H1 (cell line): ENCODE data around the gene MTFR1L. TPM values are rescaled to one million over a fixed set of nuclear protein-coding genes. Genes with fewer than 3 reads are reported as not detected.

Source experiments
- CTCF ChIA-PET: fragments of 300-600 bp; sonication (Branson Sonifier 250); formaldehyde crosslinking; loops from one replicate; lab custom pipeline; 2021; ENCODE audit not compliant: partially characterized antibody; lab: Charles Lee
- POLR2A ChIA-PET: fragments of 300-600 bp; sonication (Branson Sonifier 250); formaldehyde crosslinking; loops from one replicate; lab custom pipeline; 2021; ENCODE audit warnings: inconsistent platforms; ENCODE audit not compliant: partially characterized antibody; lab: Charles Lee
- DNase-seq, 2 experiments: peaks; one replicate each; pipeline versions ENCODE4 v3.0.0 to v3.0.0-alpha.2; 2010 to 2022; ENCODE audit warnings: low spot score in 2 of 2, low read depth in 1 of 2, mixed read lengths in 1 of 2
- FAIRE-seq: peaks from 2 replicates; lab custom pipeline; 2011; peaks lifted over from hg19 to GRCh38; lab: Jason Lieb, UNC
- H2AFZ ChIP-seq: 2 replicates; pipeline ENCODE4 v1.8.1; 2012; ENCODE audit warnings: low read length, inconsistent platforms
- H2AK5ac ChIP-seq: 2 replicates; pipeline ENCODE4 v1.6.1; 2013; ENCODE audit warnings: low read depth, low read length
- H2BK120ac ChIP-seq: replicated peaks from 2 replicates; pipeline ENCODE3; 2013; ENCODE audit warnings: low read depth, low read length, inconsistent platforms
- H2BK12ac ChIP-seq: 2 replicates; pipeline ENCODE4 v1.6.1; 2013; ENCODE audit warnings: low read depth, low read length
- H2BK15ac ChIP-seq: 2 replicates; pipeline ENCODE4 v1.6.1; 2013; ENCODE audit warnings: low read length
- H2BK20ac ChIP-seq: 2 replicates; pipeline ENCODE4 v1.6.1; 2013; ENCODE audit warnings: low read length
- H2BK5ac ChIP-seq: 2 replicates; pipeline ENCODE4 v1.6.1; 2013; ENCODE audit warnings: low read depth, low read length
- H3K14ac ChIP-seq: 2 replicates; pipeline ENCODE4 v1.6.1; 2013; ENCODE audit warnings: inconsistent platforms; ENCODE audit not compliant: insufficient read length
- H3K18ac ChIP-seq: 2 replicates; pipeline ENCODE4 v1.6.1; 2013; ENCODE audit warnings: low read length; ENCODE audit errors: extremely low read depth
- H3K23ac ChIP-seq: 2 replicates; pipeline ENCODE4 v1.6.1; 2013; ENCODE audit warnings: inconsistent platforms; ENCODE audit not compliant: insufficient read length
- H3K23me2 ChIP-seq: 2 replicates; pipeline ENCODE4 v1.6.1; 2013; ENCODE audit warnings: low read depth, low read length
- H3K27ac ChIP-seq: 2 replicates; pipeline ENCODE4 v1.6.1; 2011; ENCODE audit warnings: low read depth, low read length, inconsistent platforms
- H3K27me3 ChIP-seq, 4 experiments: replicated peaks in 1 of 4; 1 replicate in 1 of 4; 2 replicates in 3 of 4; pipeline versions ENCODE4 v1.6.1 to v1.8.1; 2011 to 2013; ENCODE audit warnings: low read length in 3 of 4, mild to moderate bottlenecking in 3 of 4, inconsistent platforms in 2 of 4, mixed read lengths in 2 of 4, moderate library complexity in 1 of 4; ENCODE audit not compliant: control insufficient read depth in 3 of 4, insufficient read depth in 3 of 4; ENCODE audit errors: extremely low read depth in 1 of 4
- H3K36me3 ChIP-seq, 4 experiments: 2 replicates each; pipeline versions ENCODE4 v1.6.1 to v1.8.1; 2011 to 2013; ENCODE audit warnings: mild to moderate bottlenecking in 4 of 4, low read length in 3 of 4, moderate library complexity in 2 of 4, control low read depth in 1 of 4, inconsistent platforms in 1 of 4; ENCODE audit not compliant: insufficient read depth in 4 of 4, control insufficient read depth in 2 of 4
- H3K4ac ChIP-seq: replicated peaks from 2 replicates; pipeline ENCODE3; 2013; ENCODE audit warnings: low read length, low read depth, mixed read lengths, inconsistent platforms; ENCODE audit not compliant: insufficient read length
- H3K4me1 ChIP-seq, 4 experiments: replicated peaks in 1 of 4; 1 replicate in 1 of 4; 2 replicates in 3 of 4; pipeline versions ENCODE4 v1.6.1 to v1.8.1; 2011 to 2013; ENCODE audit warnings: low read length in 3 of 4, inconsistent platforms in 2 of 4, mixed read lengths in 1 of 4; ENCODE audit not compliant: insufficient read depth in 4 of 4, control insufficient read depth in 3 of 4
- H3K4me2 ChIP-seq, 2 experiments: 2 replicates each; pipeline versions ENCODE4 v1.6.1 to v1.8.1; 2011 to 2013; ENCODE audit warnings: low read depth in 2 of 2, low read length in 2 of 2, control low read depth in 1 of 2, inconsistent platforms in 1 of 2, mild to moderate bottlenecking in 1 of 2; ENCODE audit not compliant: insufficient read depth in 1 of 2
- H3K4me3 ChIP-seq, 4 experiments: fragments of 200-600, 300-600 bp in 1 of 4; sonication (generic), shearing (Covaris generic), sonication (Bioruptor Twin) in 1 of 4; 2 replicates each; pipeline versions ENCODE4 v1.5.1 to v1.8.1; 2011 to 2016; ENCODE audit warnings: low read length in 4 of 4, low read depth in 3 of 4, control low read depth in 2 of 4, inconsistent platforms in 2 of 4, mild to moderate bottlenecking in 2 of 4, mixed read lengths in 1 of 4, moderate library complexity in 1 of 4; ENCODE audit not compliant: insufficient read depth in 2 of 4; ENCODE audit errors: extremely low read depth in 1 of 4
- H3K56ac ChIP-seq: replicated peaks from 2 replicates; pipeline ENCODE3; 2013; ENCODE audit warnings: low read depth, mild to moderate bottlenecking, mixed read lengths, low read length, inconsistent platforms; ENCODE audit not compliant: insufficient read length
- H3K79me1 ChIP-seq: 2 replicates; pipeline ENCODE4 v1.6.1; 2013; ENCODE audit warnings: low read depth, low read length, control low read depth
- H3K79me2 ChIP-seq, 2 experiments: 2 replicates each; pipeline versions ENCODE4 v1.6.1 to v1.8.1; 2012 to 2013; ENCODE audit warnings: low read length in 2 of 2, mild to moderate bottlenecking in 2 of 2, inconsistent platforms in 1 of 2; ENCODE audit not compliant: insufficient read depth in 2 of 2, control insufficient read depth in 1 of 2
- H3K9ac ChIP-seq, 4 experiments: replicated peaks in 1 of 4; 1 replicate in 1 of 4; 2 replicates in 3 of 4; pipeline versions ENCODE4 v1.6.1 to v1.8.1; 2011 to 2013; ENCODE audit warnings: low read depth in 3 of 4, low read length in 3 of 4, control low read depth in 2 of 4, mild to moderate bottlenecking in 2 of 4, moderate library complexity in 2 of 4, inconsistent platforms in 1 of 4; ENCODE audit errors: extremely low read depth in 1 of 4
- H3K9me3 ChIP-seq, 2 experiments: 2 replicates each; pipeline versions ENCODE4 v1.6.1 to v1.8.1; 2012 to 2013; ENCODE audit warnings: mild to moderate bottlenecking in 2 of 2, moderate library complexity in 2 of 2, control low read depth in 1 of 2, inconsistent platforms in 1 of 2, low read depth in 1 of 2, low read length in 1 of 2, mixed read lengths in 1 of 2; ENCODE audit not compliant: insufficient read depth in 2 of 2
- H4K20me1 ChIP-seq, 2 experiments: replicated peaks in 1 of 2; 2 replicates each; pipeline versions ENCODE3 to v1.8.1; 2011 to 2013; ENCODE audit warnings: inconsistent platforms in 2 of 2, low read length in 2 of 2, mild to moderate bottlenecking in 1 of 2; ENCODE audit not compliant: insufficient read depth in 2 of 2, control insufficient read depth in 1 of 2
- H4K5ac ChIP-seq: 2 replicates; pipeline ENCODE4 v1.6.1; 2013; ENCODE audit warnings: low read length, low read depth, mixed read lengths, inconsistent platforms; ENCODE audit not compliant: insufficient read length
- H4K8ac ChIP-seq: 2 replicates; pipeline ENCODE4 v1.8.0; 2013; ENCODE audit warnings: mild to moderate bottlenecking, moderate library complexity, low read length, inconsistent platforms; ENCODE audit not compliant: insufficient read depth; ENCODE audit errors: extremely low read depth
- H4K91ac ChIP-seq: replicated peaks from 2 replicates; pipeline ENCODE3; 2013; ENCODE audit warnings: low read length, mixed read lengths, inconsistent platforms; ENCODE audit not compliant: insufficient read length
- CBX5 ChIP-seq: fragments of 300-800, 300-1000 bp; sonication (generic); IDR thresholded peaks from 2 replicates; pipeline ENCODE4 v1.7.1; 2016; ENCODE audit warnings: antibody characterized with exemption, low read length, low read depth
- CHD2 ChIP-seq: IDR thresholded peaks from 2 replicates; pipeline ENCODE4 v1.6.1; 2012; ENCODE audit warnings: low read length, improper control_type of control experiment
- HDAC2 ChIP-seq, 2 experiments: fragments of 300-600 bp in 1 of 2; sonication (generic) in 1 of 2; IDR thresholded peaks; 2 replicates each; pipeline ENCODE4 v1.6.1; 2011 to 2012; ENCODE audit warnings: low read depth in 2 of 2, low read length in 2 of 2, mild to moderate bottlenecking in 2 of 2, moderate library complexity in 2 of 2, borderline replicate concordance in 1 of 2, inconsistent platforms in 1 of 2
- NRF1 ChIP-seq: IDR thresholded peaks from 2 replicates; pipeline ENCODE4 v1.6.1; 2011; ENCODE audit warnings: mild to moderate bottlenecking, low read depth, low read length, improper control_type of control experiment
- TBP ChIP-seq: IDR thresholded peaks from 2 replicates; pipeline ENCODE4 v1.6.1; 2011; ENCODE audit warnings: low read depth, low read length, improper control_type of control experiment
- WGBS, 2 experiments: shearing (Covaris generic) in 1 of 2; methylation state at CpG; one replicate each; pipeline versions ENCODE4 v1.1.6 to v1.1.7; 2013 to 2015; ENCODE audit warnings: low lambda C conversion rate in 2 of 2, mixed read lengths in 2 of 2, inconsistent platforms in 1 of 2, low coverage in 1 of 2, missing lambda C conversion rate in 1 of 2; ENCODE audit not compliant: insufficient replicate concordance in 2 of 2, insufficient coverage in 1 of 2, insufficient read length in 1 of 2; ENCODE audit errors: extremely low coverage in 1 of 2, missing lambda C conversion rate in 1 of 2; 5-methylcytosine and 5-hydroxymethylcytosine counted together
- polyA plus RNA-seq, 7 experiments: library from polyadenylated mRNA; depleted of rRNA in 3 of 7; stranded (reverse) in 5 of 7; unstranded in 2 of 7; fragments of >200 nt in 5 of 7; fragments of 200-250 nt in 2 of 7; gene quantifications; 1 replicate in 5 of 7; 2 replicates in 1 of 7; 4 replicates in 1 of 7; pipeline versions ENCODE4 v1.2.1 to v1.2.3, GENCODE V29; 2011 to 2013; ENCODE audit warnings: missing spikeins in 2 of 7, mixed read lengths in 2 of 7
- total RNA-seq: library from RNA; stranded (reverse); fragmentation: NEBNext Ultra II Directional; extraction: Animal tissue kit (Norgen Biotek cat#: 25700); gene quantifications from 2 replicates; pipeline ENCODE4 v1.2.1, GENCODE V29; 2021
- TF ChIP-seq, protein P1 (sequence below): IDR thresholded peaks from 2 replicates; pipeline ENCODE4 v1.6.1; 2012; ENCODE audit warnings: inconsistent platforms
- TF ChIP-seq, protein P2 (sequence below): IDR thresholded peaks from 2 replicates; pipeline ENCODE4 v1.6.1; 2012; ENCODE audit warnings: low read length, inconsistent platforms

MTFR1L gene
- total and polyA plus RNA-seq, 2 of the 8 experiments (the other 6 are each of a cell fraction or from before 2014, with no cell fraction given), result 20.8 to 23.1 TPM

DNA sequence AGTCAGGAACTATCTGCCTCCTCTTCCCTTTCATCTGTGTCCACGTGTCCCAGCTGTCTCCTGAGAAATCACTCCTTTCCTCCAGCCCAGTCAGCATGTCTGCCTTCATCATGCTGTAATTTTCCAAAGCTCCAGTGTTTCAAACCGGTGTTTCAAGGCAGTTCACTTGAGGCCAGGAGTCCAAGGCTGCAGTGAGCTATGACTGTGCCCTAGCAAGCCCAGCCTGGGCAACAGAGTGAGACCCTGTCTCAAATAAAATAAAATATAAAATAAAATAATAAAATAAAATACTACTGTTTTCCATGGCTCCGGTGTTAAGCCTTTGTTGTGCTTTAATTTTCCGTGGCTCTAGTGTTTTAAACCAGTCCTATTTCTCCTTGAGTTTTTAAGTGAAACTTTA lies 27.6 kb upstream of the MTFR1L start:
- no peak overlapping the region for H3K4me3 ChIP-seq
- H3K18ac ChIP-seq, result no peak overlapping the region
- H3K79me1 ChIP-seq, result no peaks in the 10 kb centered on the region
- H3K4me1 ChIP-seq, result peaks cover 2 to 5% (median 4%) of the 10 kb centered on the region in 4 experiments; a peak in 6 of 7 replicates
- no peaks in the 10 kb centered on the region for H3K79me2 ChIP-seq
- H2BK15ac ChIP-seq, result no peak overlapping the region
- no peak overlapping the region for H2AK5ac ChIP-seq
- no peak overlapping the region for H3K9ac ChIP-seq
- H3K36me3 ChIP-seq, result no peaks in the 10 kb centered on the region
- H3K4ac ChIP-seq, result no peak overlapping the region
- POLR2A ChIA-PET, result interaction anchor here (1.2 kb wide), 1 partner anchor 265 kb away, joined by 3 read pairs; no protein-coding TSS in a partner anchor
- no peak overlapping the region for H3K4me2 ChIP-seq
- no peak overlapping the region for H2BK5ac ChIP-seq
- H2BK120ac ChIP-seq, result no peak overlapping the region
- H2AFZ ChIP-seq, result no peak overlapping the region
- DNase-seq (no peak), FAIRE-seq (no peak)
- no peaks in the 10 kb centered on the region for H3K9me3 ChIP-seq
- H3K27ac ChIP-seq, result no peak overlapping the region
- no peaks in the 10 kb centered on the region for H4K20me1 ChIP-seq
- no peak overlapping the region for H3K23ac ChIP-seq
- TF ChIP-seq, protein P1, sequence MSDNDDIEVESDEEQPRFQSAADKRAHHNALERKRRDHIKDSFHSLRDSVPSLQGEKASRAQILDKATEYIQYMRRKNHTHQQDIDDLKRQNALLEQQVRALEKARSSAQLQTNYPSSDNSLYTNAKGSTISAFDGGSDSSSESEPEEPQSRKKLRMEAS, result no peak
- no peak for TF ChIP-seq TBP
- TF ChIP-seq CBX5, result no peak
- no peak for TF ChIP-seq HDAC2 (IDR thresholded peaks at IDR 0.05; ENCODE audit: borderline replicate concordance in 1 of 2, low read depth in 2 of 2, low read length in 2 of 2)
- TF ChIP-seq NRF1, result no peak
- no peak for TF ChIP-seq CHD2
- TF ChIP-seq, protein P2, sequence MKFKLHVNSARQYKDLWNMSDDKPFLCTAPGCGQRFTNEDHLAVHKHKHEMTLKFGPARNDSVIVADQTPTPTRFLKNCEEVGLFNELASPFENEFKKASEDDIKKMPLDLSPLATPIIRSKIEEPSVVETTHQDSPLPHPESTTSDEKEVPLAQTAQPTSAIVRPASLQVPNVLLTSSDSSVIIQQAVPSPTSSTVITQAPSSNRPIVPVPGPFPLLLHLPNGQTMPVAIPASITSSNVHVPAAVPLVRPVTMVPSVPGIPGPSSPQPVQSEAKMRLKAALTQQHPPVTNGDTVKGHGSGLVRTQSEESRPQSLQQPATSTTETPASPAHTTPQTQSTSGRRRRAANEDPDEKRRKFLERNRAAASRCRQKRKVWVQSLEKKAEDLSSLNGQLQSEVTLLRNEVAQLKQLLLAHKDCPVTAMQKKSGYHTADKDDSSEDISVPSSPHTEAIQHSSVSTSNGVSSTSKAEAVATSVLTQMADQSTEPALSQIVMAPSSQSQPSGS, result no peak
- no peak overlapping the region for H4K8ac ChIP-seq
- H2BK12ac ChIP-seq, result no peak overlapping the region
- H3K14ac ChIP-seq, result no peak overlapping the region
- H3K27me3 ChIP-seq, result no peaks in the 10 kb centered on the region
- WGBS, 2 experiments, result 68% methylated on average over 4 of the region's 4 CpGs; no CpG with 5 or more reads in 1 of the 2 experiments
- CTCF ChIA-PET, result interaction anchor here (0.9 to 4.5 kb wide), 6 partner anchors 9 to 183 kb away, joined by 3 to 26 read pairs (median 6); no protein-coding TSS in a partner anchor
- no peaks in the 10 kb centered on the region for H3K23me2 ChIP-seq
- H2BK20ac ChIP-seq, result no peak overlapping the region
- no peak overlapping the region for H3K56ac ChIP-seq
- H4K91ac ChIP-seq, result no peak overlapping the region
- H4K5ac ChIP-seq, result no peak overlapping the region
